HepG2 (cell line): ENCODE data around the gene DIS3L2. TPM values are rescaled to one million over a fixed set of nuclear protein-coding genes. Genes with fewer than 3 reads are reported as not detected.

Experiments used
- ATAC-seq: fragments of 200-7000 bp; cut with Tn5 transposase; 3 replicates; pipeline ENCODE4 v1.9.1; 2020; ENCODE audit warnings: mild to moderate bottlenecking, moderate library complexity
- BruUV-seq: library from RNA; stranded (reverse); fragments of 400-500 nt; replicated peaks from 2 replicates; lab custom pipeline; 2021; lab: Mats Ljungman, UMichigan
- CTCF ChIA-PET: fragments of 300-600 bp; formaldehyde crosslinking; extraction: SDS; loops from one replicate; lab custom pipeline; 2021; ENCODE audit warnings: low total read pairs, inconsistent platforms, low intra/inter-chr PET ratio; lab: Yijun Ruan, JAX
- POLR2A ChIA-PET: fragments of 350-600 bp; sonication (Branson Sonifier 250); formaldehyde crosslinking; loops from one replicate; lab custom pipeline; 2020; ENCODE audit warnings: antibody characterized with exemption, inconsistent platforms; lab: Yijun Ruan, JAX
- DNase-seq: peaks from one replicate; pipeline ENCODE4 v3.0.0-alpha.2; 2015; ENCODE audit warnings: low spot score
- FAIRE-seq: peaks from 3 replicates; lab custom pipeline; 2011; peaks lifted over from hg19 to GRCh38; lab: Jason Lieb, UNC
- H2AFZ ChIP-seq: one replicate; pipeline ENCODE4 v1.6.1; 2011; ENCODE audit warnings: low read length, inconsistent platforms
- H3K27ac ChIP-seq: fragments of 300-600 bp; 3 replicates; pipeline ENCODE4 v1.8.0; 2011; ENCODE audit warnings: mixed run types, mild to moderate bottlenecking, mixed read lengths, low read length, inconsistent platforms; ENCODE audit not compliant: insufficient read depth; ENCODE audit errors: extremely low read length
- H3K27me3 ChIP-seq, 2 experiments: fragments of 200-600 bp in 1 of 2; 2 replicates in 1 of 2; 3 replicates in 1 of 2; pipeline versions ENCODE4 v1.6.0 to v1.8.0; 2011; ENCODE audit warnings: low read length in 2 of 2, mild to moderate bottlenecking in 2 of 2, moderate library complexity in 2 of 2, inconsistent platforms in 1 of 2; ENCODE audit not compliant: insufficient read depth in 2 of 2, control insufficient read depth in 1 of 2
- H3K36me3 ChIP-seq, 2 experiments: fragments of 200-600 bp in 1 of 2; replicated peaks in 1 of 2; 2 replicates in 1 of 2; 3 replicates in 1 of 2; pipeline versions ENCODE4 v1.5.1 to v1.8.0; 2011; ENCODE audit warnings: low read length in 2 of 2, inconsistent platforms in 1 of 2; ENCODE audit not compliant: insufficient read depth in 2 of 2, control insufficient read depth in 1 of 2
- H3K4me1 ChIP-seq: 2 replicates; pipeline ENCODE4 v1.5.1; 2012; ENCODE audit warnings: low read length, inconsistent platforms; ENCODE audit not compliant: insufficient read depth
- H3K4me2 ChIP-seq: 2 replicates; pipeline ENCODE4 v1.6.0; 2011; ENCODE audit warnings: low read depth, low read length, inconsistent platforms
- H3K4me3 ChIP-seq, 3 experiments: fragments of 200-600 bp in 1 of 3; sonication (generic), shearing (Covaris generic) in 1 of 3; replicated peaks in 1 of 3; 2 replicates each; pipeline ENCODE4 v1.5.1; 2011 to 2016; ENCODE audit warnings: low read length in 3 of 3, inconsistent platforms in 2 of 3, low read depth in 2 of 3, mild to moderate bottlenecking in 2 of 3, control low read depth in 1 of 3, mixed read lengths in 1 of 3; ENCODE audit not compliant: insufficient read depth in 1 of 3
- H3K79me2 ChIP-seq: one replicate; pipeline ENCODE4 v1.6.1; 2011; ENCODE audit warnings: low read length, inconsistent platforms; ENCODE audit not compliant: insufficient read depth
- H3K9ac ChIP-seq: 2 replicates; pipeline ENCODE4 v1.6.0; 2011; ENCODE audit warnings: mild to moderate bottlenecking, low read depth, low read length, inconsistent platforms; ENCODE audit not compliant: insufficient read depth
- H3K9me3 ChIP-seq: 2 replicates; pipeline ENCODE4 v1.5.1; 2012; ENCODE audit warnings: mild to moderate bottlenecking, low read length
- H4K20me1 ChIP-seq: 2 replicates; pipeline ENCODE4 v1.6.0; 2011; ENCODE audit warnings: inconsistent platforms, mild to moderate bottlenecking, low read length, moderate library complexity; ENCODE audit not compliant: insufficient read depth
- HMG20B ChIP-seq: conservative IDR thresholded peaks from 2 replicates; pipeline ENCODE4 v1.6.1; 2016; ENCODE audit warnings: missing genetic modification reagents, missing compliant biosample characterization
- KMT2A ChIP-seq: sonication (generic); formaldehyde crosslinking; IDR thresholded peaks from 2 replicates; pipeline ENCODE4 v1.4.0; 2020; ENCODE audit warnings: missing genetic modification reagents
- PAX8 ChIP-seq: sonication (generic); formaldehyde crosslinking; IDR thresholded peaks from 2 replicates; pipeline ENCODE4 v1.8.0; 2022; ENCODE audit warnings: mild to moderate bottlenecking, missing genetic modification reagents, borderline replicate concordance
- PCBP2 ChIP-seq: fragments of 200-400 bp; formaldehyde crosslinking; optimal IDR thresholded peaks from 2 replicates; pipeline ENCODE3; 2018; ENCODE audit warnings: low read length, low read depth; ENCODE audit not compliant: poor library complexity, severe bottlenecking
- PREB ChIP-seq: sonication (generic); formaldehyde crosslinking; IDR thresholded peaks from 2 replicates; pipeline ENCODE4 v1.4.0; 2020; ENCODE audit warnings: missing genetic modification reagents
- TCF7L2 ChIP-seq: IDR thresholded peaks from 2 replicates; pipeline ENCODE4 v1.6.1; 2011; ENCODE audit warnings: mild to moderate bottlenecking, low read depth, low read length, moderate library complexity
- U2AF2 ChIP-seq: fragments of 200-400 bp; formaldehyde crosslinking; IDR thresholded peaks from 2 replicates; pipeline ENCODE4 v1.6.1; 2017; ENCODE audit warnings: low read depth, mild to moderate bottlenecking, low read length
- ZNF460 ChIP-seq: sonication (generic); formaldehyde crosslinking; IDR thresholded peaks from 2 replicates; pipeline ENCODE4 v1.5.1; 2020; ENCODE audit warnings: missing genetic modification reagents, mild to moderate bottlenecking, borderline replicate concordance
- ZNF652 ChIP-seq: IDR thresholded peaks from 2 replicates; pipeline ENCODE4 v1.6.1; 2016; ENCODE audit warnings: low read depth, borderline replicate concordance
- WGBS: methylation state at CpG from one replicate; pipeline ENCODE4 v1.1.6; 2017; ENCODE audit warnings: low lambda C conversion rate; 5-methylcytosine and 5-hydroxymethylcytosine counted together
- in situ Hi-C: cut with HindIII; loops from 2 replicates; pipeline ENCODE4 v1.10.0; 2017; ENCODE audit warnings: low pct_unique_long_range_greater_than_20kb; ENCODE audit not compliant: extremely low pct_ligation_motif_present
- intact Hi-C: fragments of 100-400 bp; cut with micrococcal nuclease; formaldehyde crosslinking; loops from one replicate; pipeline ENCODE4 v1.10.0; 2022; ENCODE audit not compliant: unreplicated experiment
- polyA plus RNA-seq, 8 experiments: library from polyadenylated mRNA; depleted of rRNA in 3 of 8; stranded (reverse) in 7 of 8; unstranded in 1 of 8; fragments of >200 nt; fragmentation: Illumina TruSeq in 4 of 8; extraction: Trizol in 4 of 8; gene quantifications; 2 replicates each; pipeline versions ENCODE4 v1.2.1 to v1.2.3, GENCODE V29; 2011 to 2016; ENCODE audit warnings: low read depth in 4 of 8, missing spikeins in 1 of 8, mixed read lengths in 1 of 8; ENCODE audit not compliant: insufficient read depth in 1 of 8
- total RNA-seq, 5 experiments: library from RNA; depleted of rRNA; stranded (reverse); fragments of >200 nt; fragmentation: Illumina TruSeq; extraction: Trizol; gene quantifications; 2 replicates each; pipeline ENCODE4 v1.2.3, GENCODE V29; 2016; ENCODE audit warnings: low read depth in 1 of 5
- TF ChIP-seq, protein P1 (sequence below): IDR thresholded peaks from 2 replicates; pipeline ENCODE4 v1.6.1; 2016
- TF ChIP-seq, protein P2 (sequence below): sonication (generic); formaldehyde crosslinking; IDR thresholded peaks from 2 replicates; pipeline ENCODE4 v1.8.0; 2022; ENCODE audit warnings: missing genetic modification reagents, low read depth, mild to moderate bottlenecking, borderline replicate concordance

DIS3L2 gene
- total and polyA plus RNA-seq, 2 of the 13 experiments (the other 11 are each of a cell fraction or from before 2014, with no cell fraction given): 7.0 to 23.9 TPM

DNA sequence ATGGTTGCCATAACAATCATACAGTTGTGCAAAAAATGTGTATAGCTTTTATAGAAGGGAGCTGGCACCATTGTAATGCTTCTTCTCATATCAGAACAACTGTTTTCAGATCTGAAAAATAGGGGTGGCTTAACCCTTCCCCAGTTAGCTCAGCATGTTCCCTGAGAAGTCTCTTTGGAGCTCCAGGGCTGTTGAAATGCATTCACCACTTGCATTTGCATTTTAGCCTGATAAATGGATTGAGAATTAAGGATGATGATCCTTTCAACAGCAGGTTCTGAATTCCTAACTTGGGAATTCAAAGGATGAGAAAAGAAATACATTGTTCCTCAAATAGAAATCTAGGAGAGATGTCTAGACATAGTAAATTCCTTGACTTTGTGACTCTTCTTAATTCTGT is 235.3 kb downstream of the DIS3L2 start:
- no peak overlapping the region for H3K4me2 ChIP-seq
- no peak overlapping the region for H3K4me3 ChIP-seq
- intact Hi-C loops: no loop called here
- H2AFZ ChIP-seq: no peak overlapping the region
- H3K9me3 ChIP-seq: peaks cover 11% of the 10 kb centered on the region
- BruUV-seq: no TSS peak
- H3K27ac ChIP-seq: no peak overlapping the region
- ChIA-PET CTCF (no interaction called here), POLR2A (no interaction called here)
- TF ChIP-seq PAX8 (CRISPR knock-in tag): no peak
- no peak for ATAC-seq
- no peak overlapping the region for H3K9ac ChIP-seq
- no peaks in the 10 kb centered on the region for H3K27me3 ChIP-seq
- H3K4me1 ChIP-seq: no peaks in the 10 kb centered on the region
- DNase-seq: no peak
- in situ Hi-C loops: no loop called here
- no peak for FAIRE-seq
- H4K20me1 ChIP-seq: no peaks in the 10 kb centered on the region
- H3K36me3 ChIP-seq: 0 out of 5 replicates have a peak, but pooled peaks cover 0 to 15% of the 10 kb centered on the region in 2 experiments
- no peaks in the 10 kb centered on the region for H3K79me2 ChIP-seq

DNA sequence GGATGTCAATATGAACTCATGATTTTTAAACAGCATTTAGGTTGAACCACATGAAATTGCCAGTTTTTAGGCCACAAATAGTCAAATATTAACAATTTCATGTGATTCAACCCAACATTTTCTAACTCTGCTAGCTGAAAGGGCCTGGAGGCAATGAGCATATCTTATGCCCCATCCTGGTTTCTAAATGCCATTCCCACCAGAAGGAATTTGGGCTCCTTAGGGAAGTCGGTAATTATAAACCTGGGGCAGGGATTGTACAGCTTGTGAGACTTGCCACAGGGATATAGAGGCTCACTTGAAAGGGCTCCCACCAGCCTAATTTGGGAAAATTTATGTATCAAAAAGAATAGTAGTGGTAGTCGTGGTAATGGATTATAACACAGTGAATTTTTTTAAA is 238.7 kb downstream of the DIS3L2 start:
- H2AFZ ChIP-seq: no peak overlapping the region

More for the DNA sequence above, 238.7 kb downstream of the DIS3L2 start:
- DNase-seq (no peak), FAIRE-seq (no peak), ATAC-seq (no peak)
- TF ChIP-seq HMG20B (no peak), KMT2A (CRISPR knock-in tag) (no peak), U2AF2 (no peak), TCF7L2 (no peak), PCBP2 (no peak), ZNF460 (CRISPR knock-in tag) (no peak), PREB (no peak), ZNF652 (no peak)
- TF ChIP-seq, protein P1, sequence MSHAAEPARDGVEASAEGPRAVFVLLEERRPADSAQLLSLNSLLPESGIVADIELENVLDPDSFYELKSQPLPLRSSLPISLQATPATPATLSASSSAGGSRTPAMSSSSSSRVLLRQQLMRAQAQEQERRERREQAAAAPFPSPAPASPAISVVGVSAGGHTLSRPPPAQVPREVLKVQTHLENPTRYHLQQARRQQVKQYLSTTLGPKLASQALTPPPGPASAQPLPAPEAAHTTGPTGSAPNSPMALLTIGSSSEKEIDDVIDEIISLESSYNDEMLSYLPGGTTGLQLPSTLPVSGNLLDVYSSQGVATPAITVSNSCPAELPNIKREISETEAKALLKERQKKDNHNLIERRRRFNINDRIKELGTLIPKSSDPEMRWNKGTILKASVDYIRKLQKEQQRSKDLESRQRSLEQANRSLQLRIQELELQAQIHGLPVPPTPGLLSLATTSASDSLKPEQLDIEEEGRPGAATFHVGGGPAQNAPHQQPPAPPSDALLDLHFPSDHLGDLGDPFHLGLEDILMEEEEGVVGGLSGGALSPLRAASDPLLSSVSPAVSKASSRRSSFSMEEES (CRISPR knock-in tag): no peak
- TF ChIP-seq, protein P2, sequence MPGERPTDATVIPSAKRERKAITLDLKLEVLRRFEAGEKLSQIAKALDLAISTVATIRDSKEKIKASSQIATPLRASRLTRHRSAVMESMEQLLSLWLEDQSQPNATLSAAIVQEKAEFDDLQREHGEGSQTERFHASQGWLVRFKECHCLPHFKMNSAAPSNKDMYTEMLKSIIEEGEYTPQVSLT (CRISPR knock-in tag): no peak
- H3K27ac ChIP-seq: no peak overlapping the region
- H3K4me1 ChIP-seq: peaks cover 12% of the 10 kb centered on the region
- in situ Hi-C loops: no loop called here
- intact Hi-C loops: no loop called here
- H3K4me3 ChIP-seq: no peak overlapping the region
- CTCF ChIA-PET: no interaction called here
- no peaks in the 10 kb centered on the region for H3K27me3 ChIP-seq
- POLR2A ChIA-PET: no interaction called here
- 0 out of 5 replicates have a peak, but pooled peaks cover 0 to 8% of the 10 kb centered on the region in 2 experiments for H3K36me3 ChIP-seq
- no peak overlapping the region for H3K4me2 ChIP-seq
- H3K9me3 ChIP-seq: peaks cover under 1% of the 10 kb centered on the region
- no peak overlapping the region for H3K9ac ChIP-seq
- H3K79me2 ChIP-seq: no peaks in the 10 kb centered on the region
- no TSS peak for BruUV-seq
- H4K20me1 ChIP-seq: no peaks in the 10 kb centered on the region
- 94% methylated on average over 2 of the region's 2 CpGs for WGBS
